A204.1 (cell line): ENCODE results near the gene CLPTM1L.
"Not testable (repeated sequence)": the region's sequence is repeated elsewhere in the genome, so short reads cannot be mapped to it uniquely, and the experiment has no call there.

ENCODE experiments used
- FAIRE-seq: peaks from 2 replicates; lab custom pipeline; 2012; peaks lifted over from hg19 to GRCh38; lab: Jason Lieb, UNC

CLPTM1L gene

GRCh38 chr5:1380910-1381309 lies 36.0 kb upstream of the CLPTM1L start:
- FAIRE-seq = no peak

GRCh38 chr5:1380011-1380817 lies 35.3 kb upstream of the CLPTM1L start:
- FAIRE-seq = no peak

GRCh38 chr5:1378866-1379659 lies 34.2 kb upstream of the CLPTM1L start:
- FAIRE-seq = no peak

DNA sequence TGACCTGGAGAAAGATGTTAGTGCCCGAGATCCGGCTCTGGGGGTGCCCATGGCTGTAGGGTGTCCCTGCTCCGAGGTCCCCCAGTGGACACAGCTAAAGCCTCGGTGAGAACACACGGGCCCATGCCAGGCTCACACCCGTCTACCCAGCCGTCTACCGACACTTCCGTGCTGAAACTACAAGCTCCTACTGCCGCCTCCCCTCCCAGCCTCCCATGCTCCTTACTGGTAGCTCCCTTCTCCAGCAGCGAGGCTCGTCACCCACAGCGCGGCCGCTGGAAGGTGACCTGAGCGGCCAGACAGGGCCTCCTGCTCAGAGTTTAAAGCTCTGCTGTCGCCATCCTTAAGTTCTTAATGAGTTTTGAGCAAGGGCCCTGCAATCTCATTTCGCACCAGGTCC lies 33.2 kb upstream of the CLPTM1L start:
- no peak for FAIRE-seq

- no peak for FAIRE-seq
Observed at GRCh38 chr5:1376981-1377380, 32.1 kb upstream of the CLPTM1L start.

DNA sequence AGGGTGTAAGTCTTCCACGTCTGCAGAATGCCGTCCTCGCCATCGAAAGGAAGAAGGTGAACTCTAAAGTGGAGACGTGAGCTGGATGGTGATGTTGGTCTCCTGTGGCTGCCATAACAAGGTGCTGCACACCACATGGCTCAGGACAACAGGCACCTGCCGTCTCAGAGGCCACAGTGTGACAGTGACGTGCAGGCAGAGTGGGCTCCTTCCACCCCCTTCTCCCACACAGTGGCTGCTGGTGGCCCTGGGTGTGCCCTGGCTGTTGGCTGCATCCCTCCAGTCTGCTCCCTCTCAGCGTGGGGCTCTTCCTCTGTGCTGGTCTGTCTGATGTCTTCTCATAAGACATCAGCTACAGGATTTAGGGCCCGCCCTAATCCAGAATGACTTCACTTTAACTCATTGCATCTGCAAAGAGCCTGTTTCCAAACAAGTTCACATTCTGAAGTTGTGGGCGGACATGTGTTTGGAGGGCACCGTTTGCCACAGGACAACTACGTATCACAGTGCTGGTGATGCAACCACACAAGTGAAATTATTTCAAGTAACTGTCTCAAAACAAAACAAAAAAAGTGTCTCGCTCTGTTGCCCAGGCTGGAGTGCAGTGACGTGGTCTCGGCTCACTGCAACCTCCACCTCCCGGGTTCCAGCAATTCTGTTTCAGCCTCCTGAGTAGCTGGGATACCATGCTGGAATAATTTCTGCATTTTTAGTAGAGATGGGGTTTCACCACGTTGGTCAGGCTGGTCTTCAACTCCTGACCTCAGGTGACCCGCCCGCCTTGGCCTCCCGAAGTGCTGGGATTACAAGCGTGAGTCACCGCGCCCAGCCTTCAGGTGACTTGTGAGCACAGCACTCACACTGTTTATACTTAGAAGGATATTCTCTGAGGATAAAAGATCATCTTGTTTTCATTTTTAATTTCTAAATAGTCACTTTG lies 31.2 kb upstream of the CLPTM1L start:
- no peak for FAIRE-seq

GRCh38 chr5:1374679-1375055 lies 29.8 kb upstream of the CLPTM1L start:
- FAIRE-seq = no peak

- no peak for FAIRE-seq
Observed at GRCh38 chr5:1374030-1374678, 29.3 kb upstream of the CLPTM1L start.

- not testable (repeated sequence) for FAIRE-seq
Observed at GRCh38 chr5:1371972-1372342, 27.1 kb upstream of the CLPTM1L start.

GRCh38 chr5:1371218-1371971 lies 26.5 kb upstream of the CLPTM1L start:
- FAIRE-seq = no peak

DNA sequence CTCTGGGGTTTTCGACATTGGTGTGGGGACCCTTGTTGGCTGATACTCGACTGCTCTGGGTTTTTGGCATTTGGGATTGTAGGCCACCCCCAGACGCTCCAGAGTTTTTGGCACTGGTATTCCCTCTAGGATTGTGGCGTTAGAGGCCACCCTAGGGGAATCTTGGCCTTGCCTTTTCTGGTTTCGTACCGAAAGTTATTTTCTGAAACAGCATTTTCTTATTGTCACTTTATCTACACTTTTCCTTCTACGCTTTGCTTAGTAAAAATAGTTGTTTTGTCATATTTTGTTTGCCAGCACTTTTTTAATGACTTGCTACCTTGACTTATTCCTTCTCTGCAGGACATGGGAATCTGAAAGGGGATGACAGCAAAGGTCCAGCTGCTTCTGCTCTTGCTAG lies 25.1 kb upstream of the CLPTM1L start:
- no peak for FAIRE-seq

GRCh38 chr5:1368756-1369155 lies 23.9 kb upstream of the CLPTM1L start:
- FAIRE-seq = no peak

DNA sequence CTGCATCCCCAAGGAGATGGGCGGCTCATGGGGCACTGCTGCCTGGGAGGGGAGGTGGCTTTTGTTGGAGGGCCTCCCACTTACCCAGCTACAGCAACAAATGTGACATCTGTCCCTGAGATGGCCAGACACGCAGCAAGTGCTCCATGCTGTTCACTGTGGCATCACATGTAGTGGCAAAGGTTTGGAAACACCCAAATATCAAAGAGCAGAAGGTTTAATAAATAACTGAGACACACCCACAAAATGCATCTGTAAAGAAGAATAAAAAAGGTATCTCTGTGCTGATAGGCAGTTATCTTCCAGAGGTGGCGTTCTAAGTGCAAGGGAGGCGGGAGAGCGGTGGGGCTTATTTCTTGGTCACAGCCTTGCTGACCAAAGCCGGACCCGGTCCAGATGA lies 23.3 kb upstream of the CLPTM1L start:
- no peak for FAIRE-seq

DNA sequence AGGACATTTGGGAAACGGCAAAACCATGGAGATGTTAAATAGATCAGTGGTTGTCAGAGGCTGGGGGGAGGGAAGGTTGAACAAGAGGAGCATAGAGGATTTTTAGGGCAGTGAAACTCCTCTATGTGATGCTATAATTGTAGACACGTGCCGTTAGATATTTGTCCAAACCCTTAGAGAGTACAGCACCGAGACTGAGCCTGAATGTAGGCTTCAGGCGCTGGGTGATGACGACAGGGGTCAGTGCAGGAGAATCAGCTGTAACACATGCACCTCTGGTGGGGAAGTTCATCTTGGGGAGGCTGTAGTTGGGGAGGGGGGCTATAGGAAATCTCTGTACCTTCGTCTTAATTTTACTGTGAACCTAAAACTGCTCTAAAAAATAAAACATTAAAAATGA lies 22.2 kb upstream of the CLPTM1L start:
- FAIRE-seq = no peak

- FAIRE-seq = no peak
Observed at GRCh38 chr5:1366514-1366913, 21.6 kb upstream of the CLPTM1L start.

- no peak for FAIRE-seq
Observed at GRCh38 chr5:1364211-1364610, 19.3 kb upstream of the CLPTM1L start.

GRCh38 chr5:1363581-1363980 lies 18.7 kb upstream of the CLPTM1L start:
- no peak for FAIRE-seq

- FAIRE-seq = no peak
Observed at GRCh38 chr5:1363160-1363559, 18.3 kb upstream of the CLPTM1L start.

DNA sequence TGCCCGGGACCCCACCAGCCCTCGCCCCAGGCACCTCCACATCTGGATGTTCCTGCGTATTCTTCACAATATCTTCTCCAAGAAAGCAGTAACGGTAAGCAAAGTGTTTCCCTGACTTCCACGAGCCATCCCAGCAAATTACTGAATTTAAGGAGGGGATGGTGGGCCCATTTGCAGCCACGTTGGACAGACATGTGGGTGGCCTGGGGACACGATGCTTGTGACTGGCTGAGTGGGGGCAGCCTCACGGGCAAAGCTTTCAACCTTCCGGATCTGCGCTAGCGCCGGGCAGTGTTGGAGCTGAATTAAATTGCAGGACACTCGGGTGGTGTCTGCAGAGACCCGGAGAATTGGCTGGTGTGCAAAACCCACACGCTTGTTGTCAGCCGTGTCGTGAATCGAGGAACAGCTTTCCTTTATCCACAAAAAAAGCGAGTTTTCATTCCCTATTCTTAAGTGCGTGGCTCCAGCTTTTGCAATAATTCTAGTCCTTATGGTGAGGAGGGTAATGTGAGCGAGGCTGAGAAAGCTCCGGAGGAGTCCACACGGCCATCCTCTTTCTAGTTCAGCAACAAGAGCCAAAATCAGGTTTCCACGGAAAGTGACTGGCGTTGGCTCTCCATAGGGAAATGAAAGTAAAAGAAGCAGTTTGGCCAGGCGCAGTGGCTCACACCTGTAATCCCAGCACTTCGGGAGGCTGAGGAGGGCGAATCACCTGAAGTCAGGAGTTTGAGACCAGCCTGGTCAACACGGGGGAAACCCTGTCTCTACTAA lies 17.5 kb upstream of the CLPTM1L start:
- FAIRE-seq = no peak

DNA sequence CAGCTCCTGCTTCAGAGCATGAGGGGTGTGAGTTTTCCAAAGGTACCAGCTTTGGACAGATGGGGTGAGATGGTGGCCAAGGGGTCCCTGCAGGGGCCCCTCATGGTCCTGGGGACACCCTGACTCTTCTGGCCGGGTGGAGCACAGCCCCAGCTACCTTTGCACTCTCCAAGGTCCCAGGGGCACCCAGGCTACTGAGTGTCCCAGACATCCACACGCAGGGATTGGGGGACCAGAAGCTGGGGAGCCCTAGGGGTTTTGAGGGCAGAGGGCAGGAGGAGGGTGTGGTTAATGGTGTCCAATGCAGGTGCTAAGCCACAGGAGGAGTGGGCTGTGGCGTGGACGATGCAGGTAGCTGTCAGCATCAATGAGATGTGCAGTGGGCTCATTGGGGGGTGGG lies 16.0 kb upstream of the CLPTM1L start:
- no peak for FAIRE-seq

DNA sequence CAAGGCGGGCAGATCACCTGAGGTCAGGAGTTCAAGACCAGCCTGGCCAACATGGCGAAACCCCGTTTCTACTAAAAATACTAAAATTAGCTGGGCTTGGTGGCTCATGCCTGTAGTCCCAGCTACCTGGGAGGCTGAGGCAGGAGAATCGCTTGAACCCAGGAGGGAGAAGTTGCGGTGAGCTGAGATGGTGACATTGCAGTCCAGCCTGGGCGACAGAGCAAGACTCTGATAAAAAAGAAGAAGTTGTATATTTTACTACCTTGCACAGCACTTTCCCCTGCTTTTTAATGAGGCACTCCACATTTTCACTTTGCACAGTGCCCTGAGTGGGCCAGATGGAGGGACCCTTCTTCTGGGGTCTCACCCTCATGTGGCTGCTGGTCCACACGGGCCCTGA lies 15.5 kb upstream of the CLPTM1L start:
- FAIRE-seq = not testable (repeated sequence)
